Measurements from ENCODE around the gene DUSP12. TPM values are rescaled to one million over a fixed set of nuclear protein-coding genes. Genes with fewer than 3 reads are reported as not detected.

DUSP12 gene
- total RNA-seq, 1 experiment from 2014 or later: 31.6 TPM

DNA sequence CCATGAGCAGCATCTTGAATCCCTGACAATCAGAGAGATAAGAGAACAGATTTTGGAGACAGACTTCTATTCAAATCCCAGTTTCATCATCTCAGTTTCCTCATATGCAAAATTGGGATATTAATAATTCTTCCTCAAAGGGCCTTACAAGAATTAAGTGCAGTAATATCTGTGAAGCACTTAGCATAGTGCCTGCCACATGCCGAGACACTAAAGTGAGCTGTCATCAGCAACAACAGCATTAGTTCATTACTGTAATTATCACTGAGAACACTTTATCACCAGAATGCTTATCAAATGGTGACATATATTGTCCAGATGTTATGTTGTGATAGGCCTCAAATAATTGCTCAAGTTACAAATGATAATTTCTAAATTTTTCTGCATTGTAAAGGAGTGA is 29.2 kb upstream of the DUSP12 start (continued):
- TF ChIP-seq, protein P1, sequence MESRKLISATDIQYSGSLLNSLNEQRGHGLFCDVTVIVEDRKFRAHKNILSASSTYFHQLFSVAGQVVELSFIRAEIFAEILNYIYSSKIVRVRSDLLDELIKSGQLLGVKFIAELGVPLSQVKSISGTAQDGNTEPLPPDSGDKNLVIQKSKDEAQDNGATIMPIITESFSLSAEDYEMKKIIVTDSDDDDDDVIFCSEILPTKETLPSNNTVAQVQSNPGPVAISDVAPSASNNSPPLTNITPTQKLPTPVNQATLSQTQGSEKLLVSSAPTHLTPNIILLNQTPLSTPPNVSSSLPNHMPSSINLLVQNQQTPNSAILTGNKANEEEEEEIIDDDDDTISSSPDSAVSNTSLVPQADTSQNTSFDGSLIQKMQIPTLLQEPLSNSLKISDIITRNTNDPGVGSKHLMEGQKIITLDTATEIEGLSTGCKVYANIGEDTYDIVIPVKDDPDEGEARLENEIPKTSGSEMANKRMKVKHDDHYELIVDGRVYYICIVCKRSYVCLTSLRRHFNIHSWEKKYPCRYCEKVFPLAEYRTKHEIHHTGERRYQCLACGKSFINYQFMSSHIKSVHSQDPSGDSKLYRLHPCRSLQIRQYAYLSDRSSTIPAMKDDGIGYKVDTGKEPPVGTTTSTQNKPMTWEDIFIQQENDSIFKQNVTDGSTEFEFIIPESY (IDR thresholded peaks at IDR 0.05; ENCODE audit: extremely low read depth, insufficient replicate concordance, low read length): no peak

DNA sequence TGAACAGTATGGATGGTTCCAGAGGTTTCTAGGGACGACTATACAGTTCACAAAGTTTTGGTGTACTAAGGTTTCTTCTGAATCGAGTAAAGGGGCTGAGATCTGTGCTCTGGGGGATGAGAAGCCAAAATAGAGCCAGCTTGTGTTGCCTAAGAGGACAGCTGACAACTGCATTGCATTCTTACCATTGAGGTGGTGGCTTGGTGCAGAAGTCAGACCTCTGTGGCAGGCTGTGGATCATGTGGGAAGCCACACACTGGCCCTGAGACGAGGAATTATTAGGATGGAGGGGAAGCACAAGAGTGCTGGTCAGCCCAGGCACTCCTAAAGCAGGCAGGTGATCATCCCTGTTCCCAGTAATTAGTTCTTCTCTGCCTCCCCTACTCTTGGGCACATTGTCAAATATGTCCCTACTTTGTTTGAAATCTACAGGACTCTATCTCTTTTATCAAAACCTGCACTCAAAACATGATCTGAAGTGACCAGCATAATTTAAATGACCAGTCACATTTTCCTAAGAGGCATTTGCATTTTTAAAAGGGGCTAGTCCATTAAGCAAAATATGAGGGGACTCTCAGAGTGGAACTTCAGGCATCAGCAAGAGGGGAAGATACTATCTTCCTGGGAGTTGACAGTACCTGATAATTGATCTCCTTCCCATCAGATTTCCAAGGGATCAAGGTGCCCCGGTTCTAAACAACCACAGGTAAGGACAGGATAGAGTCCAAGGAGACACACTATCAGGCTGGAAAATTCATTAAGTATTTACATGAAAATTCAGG is 28.4 kb upstream of the DUSP12 start, which contains the start of gene FCRLB:
Gene FCRLB, plus strand, starts transcription at position 589 of the 782 bp plus-strand sequence. CDS start 1,129 bp downstream, outside the sequence.
- TF ChIP-seq, protein P2, sequence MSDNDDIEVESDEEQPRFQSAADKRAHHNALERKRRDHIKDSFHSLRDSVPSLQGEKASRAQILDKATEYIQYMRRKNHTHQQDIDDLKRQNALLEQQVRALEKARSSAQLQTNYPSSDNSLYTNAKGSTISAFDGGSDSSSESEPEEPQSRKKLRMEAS (IDR thresholded peaks at IDR 0.05): 0 out of 2 replicates have a peak, but pooled peaks have one; percentile 1
- no peak for TF ChIP-seq EGR1 (IDR thresholded peaks at IDR 0.05; ENCODE audit: low read depth)
- ChIA-PET POLR2A (no interaction called here), CTCF (no interaction called here), RAD21 (ENCODE audit: low non-redundant PET in 1 of 2, low total read pairs in 2 of 2, uncharacterized antibody in 2 of 2, unreplicated experiment in 2 of 2) (no interaction called here)
- Histone ChIP-seq H3K9me3 (ENCODE audit: control insufficient read depth in 1 of 2, insufficient read depth in 1 of 2, low read depth in 1 of 2, low read length in 2 of 2) (no peaks in the 10 kb centered on the region), H3K79me2 (ENCODE audit: insufficient read depth, low read length) (no peaks in the 10 kb centered on the region; the same call in 1 of the 2 replicates), H2AFZ (ENCODE audit: low read depth, low read length, poor library complexity, severe bottlenecking) (peak within 1 kb of the TSS; percentile 10), H4K20me1 (ENCODE audit: insufficient read depth) (no peaks in the 10 kb centered on the region), H3K9me2 (ENCODE audit: insufficient read depth) (no peaks in the 10 kb centered on the region), H3K4me2 (ENCODE audit: low read length) (peak within 1 kb of the TSS; percentile 59), H3K9ac (ENCODE audit: low read length) (no peak within 1 kb of the TSS), H3K4me1 (ENCODE audit: control insufficient read depth in 1 of 2, insufficient read depth in 2 of 2, low read length in 2 of 2) (peaks cover 12 to 52% of the 10 kb centered on the region in 2 experiments), H3K27me3 (ENCODE audit: insufficient read depth, low read length) (no peaks in the 10 kb centered on the region), H3K4me3 (replicated peaks in 1 of 2; ENCODE audit: low read depth in 1 of 2, low read length in 2 of 2) (peak within 1 kb of the TSS in 1 of 2 experiments; percentile 8; a peak in 1 of 4 replicates), H3K36me3 (ENCODE audit: control insufficient read depth in 1 of 2, insufficient read depth in 2 of 2, low read length in 2 of 2) (no peaks in the 10 kb centered on the region), H3K27ac (ENCODE audit: low read depth, low read length) (no peak within 1 kb of the TSS)
- DNase-seq (ENCODE audit: low read depth, low spot score): no peak
- no TSS peak for BruUV-seq (replicated peaks)
- intact Hi-C loops (cut with micrococcal nuclease): no loop called here
- ATAC-seq: 0 out of 2 replicates have a peak, but pooled peaks have one; percentile 3

All from HCT116 (cell line).